DMS79 treated with DMSO at 0.1 percent for 48 hours (cell line): Measurements from ENCODE around the gene DAGLA.

Experiments used
- DNase-seq: peaks from one replicate; lab custom pipeline; 2025; lab: John Stamatoyannopoulos, UW

Gene DAGLA

DNA sequence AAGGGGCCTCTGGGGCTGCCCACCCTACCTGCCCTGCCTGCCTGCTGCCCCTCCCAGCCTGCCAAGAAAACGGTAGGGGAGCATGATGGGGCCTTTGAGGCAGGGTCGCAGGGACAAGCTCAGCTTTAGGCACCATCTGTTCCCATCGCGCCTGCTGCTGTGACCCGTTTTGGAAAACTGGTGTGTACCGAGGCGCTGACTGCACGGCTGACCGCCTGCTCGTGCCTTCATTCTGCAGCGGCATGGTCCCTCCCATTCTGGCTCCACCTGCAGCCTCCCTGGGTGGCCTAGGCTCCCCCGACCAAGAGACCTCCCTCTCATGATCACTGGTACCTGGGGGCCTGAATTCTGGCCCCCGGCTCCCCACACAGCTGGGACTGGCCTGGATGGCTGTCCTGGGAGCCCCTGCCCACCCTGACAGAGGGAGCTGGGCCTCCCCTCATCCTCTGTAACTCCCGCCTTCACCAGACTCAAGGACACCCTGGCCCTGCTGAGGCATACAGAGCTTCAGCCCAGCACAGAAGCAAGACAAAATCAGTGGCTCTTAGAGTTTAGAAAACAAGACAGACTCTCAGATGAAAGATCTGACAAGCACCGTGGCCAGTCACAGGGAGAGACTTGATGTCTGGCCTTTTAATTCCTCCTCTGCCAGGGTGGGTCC, 65.7 kb downstream of the DAGLA start:
- DNase-seq: no peak

DNA sequence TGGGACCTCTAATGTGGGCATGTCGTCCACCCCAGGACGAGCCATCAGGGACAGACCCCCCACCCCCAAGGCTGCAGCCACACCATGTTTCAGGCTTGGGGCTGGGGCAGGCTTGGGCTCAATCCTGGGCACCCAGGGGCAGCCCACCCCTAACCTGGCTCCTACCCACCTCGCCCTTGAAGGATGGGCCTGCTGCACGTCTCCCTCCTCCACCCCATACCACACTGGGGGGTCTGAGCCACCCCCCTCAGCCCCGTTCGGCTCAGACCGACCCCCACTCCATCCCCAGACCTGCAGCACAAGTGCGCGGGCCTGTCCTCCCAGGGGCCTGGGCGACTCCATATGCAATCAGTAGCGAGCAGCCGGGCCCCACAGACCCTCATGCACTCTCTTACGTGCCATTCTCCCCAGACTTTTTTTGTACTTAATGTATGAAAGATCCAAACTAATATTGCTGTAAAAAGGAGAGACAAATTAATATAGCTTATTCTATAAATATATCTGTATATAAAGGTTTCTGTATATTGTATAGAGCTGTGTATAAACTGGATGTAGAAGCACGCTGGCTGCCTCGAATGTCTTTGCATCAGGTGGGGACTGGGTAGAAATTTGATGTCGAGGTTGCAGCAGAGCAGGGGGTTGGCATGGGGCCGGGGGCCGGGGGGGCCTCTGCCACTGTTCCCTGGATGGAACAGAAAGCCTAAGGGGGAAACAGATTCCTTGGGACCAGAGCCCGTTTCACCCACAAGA, 66.4 kb downstream of the DAGLA start:
- DNase-seq: no peak

DNA sequence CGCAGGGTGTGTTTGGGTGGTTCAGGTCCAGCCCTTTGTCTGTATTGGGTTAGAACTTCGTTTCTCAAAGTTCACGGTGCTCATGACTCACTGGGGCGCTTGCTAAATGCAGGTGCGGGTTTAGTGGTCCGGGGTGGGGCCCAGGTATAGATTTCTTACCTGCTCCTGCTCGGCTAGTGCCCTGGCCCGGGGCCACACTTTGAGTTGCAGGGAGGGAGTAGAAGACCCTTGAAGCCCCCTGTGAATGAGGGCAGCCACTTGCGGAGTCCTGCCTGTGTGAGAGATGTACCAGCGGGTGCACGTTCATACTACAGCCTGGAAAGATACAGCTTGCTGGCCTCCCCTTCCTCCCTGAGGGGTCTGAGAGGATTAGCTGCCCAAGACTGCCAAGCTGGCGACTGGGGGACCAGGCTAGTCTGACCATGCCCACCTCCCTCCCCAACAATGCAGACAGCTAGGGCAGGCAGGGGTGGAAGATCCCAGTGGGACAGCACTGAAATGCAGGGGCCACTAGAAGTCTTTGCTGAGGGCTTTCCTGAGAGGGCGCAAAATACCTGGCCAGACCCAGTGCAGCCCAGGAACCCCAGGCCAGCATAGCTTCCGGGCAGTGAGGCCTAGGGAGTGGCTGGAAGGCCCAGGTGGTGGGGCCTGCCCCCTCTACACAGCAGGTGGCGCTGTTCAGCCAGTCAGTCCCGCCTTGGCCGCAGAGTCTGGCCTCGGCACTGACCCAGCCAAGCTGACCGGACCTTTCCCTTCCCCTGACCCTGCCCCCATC, 67.2 kb downstream of the DAGLA start:
- DNase-seq: no peak

DNA sequence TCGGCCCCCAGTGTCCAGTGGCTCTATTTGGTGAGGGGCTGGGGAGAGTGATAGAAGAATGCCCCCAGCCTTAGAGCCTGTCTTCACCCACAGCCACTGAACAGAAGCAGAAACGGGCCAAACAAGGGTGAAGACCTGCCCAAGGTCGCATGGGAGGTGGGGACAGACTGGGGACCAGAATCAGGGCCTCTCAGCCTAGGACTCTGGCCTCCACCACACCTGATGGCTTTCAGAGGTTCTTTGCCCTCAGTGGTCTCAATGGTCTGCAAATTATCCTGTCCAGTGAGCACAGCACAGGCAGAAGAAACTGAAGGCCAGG, 67.7 kb downstream of the DAGLA start:
- no peak for DNase-seq

DNA sequence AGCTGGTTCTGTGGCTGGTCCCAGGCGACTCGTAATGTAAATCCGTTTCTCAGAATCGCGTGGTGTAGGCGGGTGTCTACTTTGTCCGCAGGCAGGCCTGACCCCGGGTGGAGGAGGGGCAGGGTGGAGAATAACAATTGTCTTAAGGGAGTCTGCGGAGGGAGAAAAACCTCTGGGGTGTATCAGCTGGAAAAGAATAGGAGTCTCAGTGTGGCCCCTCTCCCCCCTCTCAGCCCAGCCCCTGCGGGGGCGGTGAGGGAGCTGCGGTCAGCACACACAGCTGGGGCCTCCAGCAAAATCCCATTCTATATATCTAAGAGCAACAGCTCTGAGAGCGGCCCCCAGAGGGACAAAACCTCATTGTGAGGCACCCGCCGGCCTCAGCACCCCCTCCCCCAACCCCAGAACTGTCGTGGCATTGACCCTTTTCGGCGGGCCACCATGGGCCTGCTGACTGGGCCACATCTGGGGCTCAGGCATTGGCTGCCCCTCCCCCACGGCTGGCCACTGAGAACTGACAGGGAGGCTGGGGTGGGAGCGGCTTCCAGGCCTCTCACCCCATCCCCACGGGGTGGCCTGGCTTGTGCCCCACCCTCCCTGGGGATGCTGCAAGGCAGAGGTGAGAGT, 69.5 kb downstream of the DAGLA start:
- DNase-seq: no peak

DNA sequence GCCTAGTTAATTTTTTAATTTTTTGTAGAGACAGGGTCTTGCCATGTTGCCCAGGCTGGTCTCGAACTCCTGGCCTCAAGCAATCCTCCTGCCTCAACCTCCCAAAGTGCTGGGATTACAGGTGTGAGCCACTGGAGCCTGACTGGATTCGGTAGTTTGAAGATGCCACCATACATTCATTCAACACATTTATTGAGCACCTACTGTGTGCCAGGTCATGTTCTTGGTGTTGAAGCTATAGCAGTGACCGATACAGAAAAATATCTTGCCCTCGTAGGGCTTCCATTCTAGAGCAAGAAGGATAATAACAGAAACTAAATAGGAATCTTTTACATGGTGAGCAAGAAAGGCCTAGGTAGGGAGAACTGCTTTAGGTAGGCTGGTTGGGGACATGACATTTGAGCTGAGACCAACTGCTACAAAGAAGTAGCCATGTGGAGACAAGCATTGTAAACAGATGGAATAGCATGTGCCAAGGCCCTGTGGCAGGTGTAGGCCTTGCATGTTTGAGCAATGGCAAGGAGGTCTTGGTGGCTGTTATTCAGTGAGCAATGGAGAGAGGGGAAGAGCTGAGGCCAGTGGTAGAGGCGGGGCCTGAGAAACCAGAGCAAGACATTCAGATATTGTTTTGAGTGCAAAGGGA, 70.6 kb downstream of the DAGLA start:
- DNase-seq: no peak

DNA sequence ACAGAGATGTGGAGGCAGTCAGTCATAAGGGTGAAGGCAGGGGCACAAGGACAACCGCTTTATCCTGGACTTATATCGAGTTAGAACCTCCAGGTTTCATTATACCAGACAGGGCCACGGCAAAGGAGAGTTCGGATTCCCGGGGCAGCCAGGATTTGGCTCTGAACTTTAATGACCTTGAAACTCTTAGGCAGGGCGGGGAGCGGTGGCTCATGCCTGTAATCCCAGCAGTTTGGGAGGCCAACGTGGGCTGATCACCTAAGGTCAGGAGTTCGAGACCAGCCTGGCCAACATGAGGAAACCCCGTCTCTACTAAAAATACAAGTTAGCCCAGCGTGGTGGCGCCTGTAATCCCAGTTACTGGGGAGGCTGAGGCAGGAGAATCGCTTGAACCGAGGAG, 71.2 kb downstream of the DAGLA start:
- no peak for DNase-seq

DNA sequence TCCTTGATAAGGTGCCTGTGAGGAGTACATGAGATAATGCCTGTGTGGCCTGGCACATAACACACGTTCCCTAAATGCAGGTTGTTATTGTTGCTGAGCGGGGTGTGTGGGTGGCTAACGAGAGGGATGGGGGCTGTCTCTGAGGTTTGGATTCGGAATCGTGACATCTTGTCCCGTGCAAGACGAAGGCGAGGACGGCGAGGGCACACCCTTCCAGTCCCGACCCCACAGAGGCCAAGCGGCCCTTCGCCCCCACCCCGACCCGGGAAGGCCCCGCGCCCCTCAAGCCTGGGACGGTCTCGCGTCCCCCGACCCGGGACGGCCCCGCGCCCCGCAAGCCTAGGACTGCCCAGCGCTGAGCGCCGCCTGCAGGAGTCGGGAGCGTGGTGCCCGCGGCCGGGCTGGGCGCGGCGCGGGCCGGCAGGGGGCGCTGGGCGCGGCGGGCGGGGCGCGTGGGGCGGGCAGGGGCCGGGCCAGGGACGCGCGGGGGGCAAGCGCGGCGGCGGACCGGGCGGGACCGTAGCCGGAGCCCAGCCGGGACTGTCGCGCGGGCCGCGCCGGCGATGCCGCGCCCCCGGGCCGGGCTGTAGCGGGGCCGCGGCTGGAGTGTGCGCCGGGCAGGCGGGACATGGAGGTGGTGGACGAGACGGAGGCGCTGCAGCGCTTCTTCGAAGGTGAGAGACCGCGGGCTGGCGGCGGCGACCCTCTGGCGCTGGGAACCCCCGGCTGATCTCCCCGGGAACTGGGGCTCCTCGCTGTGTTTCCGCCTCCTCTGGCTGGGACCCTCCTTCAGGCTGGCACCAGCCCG, 72.1 kb downstream of the DAGLA start, which contains the start of gene MYRF:
MYRF (plus strand) TSS at position 520 of the 808 bp plus-strand sequence; CDS start at position 629, 109 bp downstream.
- peak; percentile 47 for DNase-seq

DNA sequence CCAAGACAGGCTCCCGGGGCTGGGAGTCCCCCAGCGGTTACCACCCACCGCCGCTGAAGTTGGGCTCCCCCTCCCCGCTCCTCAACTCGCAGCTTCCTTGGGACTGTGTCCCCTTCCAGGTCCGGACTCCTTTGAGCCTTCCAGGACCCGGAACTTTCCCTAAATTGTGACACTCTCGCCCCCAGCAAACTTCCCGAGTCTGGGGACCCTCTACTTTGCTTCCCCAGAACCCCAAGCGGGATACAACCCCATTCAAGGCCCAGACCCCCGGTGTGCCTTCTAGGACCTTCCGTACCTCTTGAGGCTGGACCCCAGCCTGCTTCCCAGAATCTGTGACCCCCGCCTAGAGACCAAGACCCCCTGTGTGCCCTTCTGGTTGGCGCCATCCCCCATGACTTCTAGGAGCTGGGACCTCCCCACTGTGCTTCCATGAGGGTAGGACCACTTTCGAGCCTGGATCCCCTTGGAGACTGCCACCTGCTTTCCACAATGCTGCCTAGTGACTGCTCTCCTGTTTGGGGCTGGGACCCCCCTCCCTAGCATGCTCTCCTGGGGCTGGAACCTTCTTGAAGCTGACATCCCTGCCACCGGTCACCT, 72.8 kb downstream of the DAGLA start:
- no peak for DNase-seq

DNA sequence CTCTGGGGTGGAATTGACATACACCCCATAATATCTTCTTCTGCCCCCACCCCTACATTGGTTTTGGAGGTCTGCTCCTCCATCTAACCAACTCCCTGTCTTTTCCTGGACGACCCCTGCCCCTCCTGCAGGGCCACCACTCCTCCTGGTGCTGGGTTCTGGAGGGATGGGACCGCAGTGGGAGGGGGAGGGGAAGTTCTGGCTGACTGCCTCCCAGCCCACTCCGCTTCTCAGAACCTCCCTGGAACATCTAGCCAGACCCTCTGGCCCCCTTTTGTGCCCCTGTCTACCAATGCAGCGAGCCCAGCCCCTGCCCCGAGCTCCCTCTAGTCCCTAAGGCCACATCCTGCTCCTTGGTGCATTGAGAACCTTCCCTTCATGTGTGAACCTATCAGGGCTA, 73.5 kb downstream of the DAGLA start:
- no peak for DNase-seq

DNA sequence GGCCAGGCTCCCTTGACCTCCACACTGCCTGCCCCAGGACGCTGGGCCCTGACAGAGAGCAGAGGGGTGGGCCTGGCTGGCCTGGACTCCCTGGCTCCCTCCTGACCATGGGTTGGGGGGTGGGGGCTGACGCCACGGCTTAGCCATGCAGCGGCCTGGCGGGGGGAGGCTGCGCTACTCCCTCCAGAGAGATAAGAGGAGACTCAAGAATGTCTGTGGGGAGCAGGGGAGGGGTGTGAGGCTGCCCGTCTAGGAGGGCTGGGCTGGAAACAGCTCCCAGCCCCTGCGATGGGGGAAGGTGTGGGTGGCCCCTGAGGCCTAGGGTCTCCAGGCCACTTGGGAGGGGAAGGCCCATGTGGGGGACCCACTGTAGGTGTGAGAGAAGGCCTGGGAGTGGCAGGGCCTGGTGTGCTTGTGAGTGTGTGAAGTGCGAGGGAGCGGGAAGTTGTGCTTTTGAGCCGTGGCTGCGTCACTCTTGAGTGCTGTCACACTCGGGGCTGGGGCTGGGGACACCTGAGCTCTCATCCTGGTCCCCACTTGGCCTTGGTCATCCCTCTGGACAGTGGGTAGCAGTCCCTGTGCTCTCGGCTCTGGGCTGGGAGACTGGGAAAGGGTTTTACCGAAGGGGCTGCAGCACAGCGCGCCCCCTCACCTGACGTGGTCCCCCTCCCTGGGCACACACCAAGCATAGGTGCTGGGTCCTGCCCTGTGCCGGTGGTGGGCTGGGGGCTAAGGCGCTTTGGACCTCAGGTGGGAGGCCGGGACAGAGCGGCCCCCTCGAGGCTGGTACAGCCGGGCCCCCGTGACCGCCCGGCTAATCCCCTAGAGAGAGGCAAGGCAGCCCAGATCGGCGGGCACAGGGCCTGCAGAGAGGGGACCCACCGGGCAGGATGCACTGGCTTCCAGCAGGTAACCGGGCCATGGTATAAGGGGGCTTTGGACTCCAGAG, 74.6 kb downstream of the DAGLA start:
- no peak for DNase-seq

DNA sequence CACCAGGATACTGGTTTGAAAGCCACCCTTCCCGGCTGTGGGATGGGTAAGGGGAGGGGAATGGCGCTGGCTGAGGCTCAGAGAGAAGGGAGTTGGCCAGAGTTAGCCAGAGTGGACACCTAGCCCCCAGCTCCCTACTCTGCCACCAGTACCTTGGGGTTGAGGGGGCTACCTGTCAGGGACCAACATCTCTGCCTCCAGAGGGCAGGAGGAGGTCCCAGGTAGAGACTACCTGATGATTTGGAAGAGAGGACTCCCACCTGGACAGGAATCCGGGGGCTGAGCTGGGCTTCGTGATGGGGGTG, 75.9 kb downstream of the DAGLA start:
- DNase-seq: no peak

DNA sequence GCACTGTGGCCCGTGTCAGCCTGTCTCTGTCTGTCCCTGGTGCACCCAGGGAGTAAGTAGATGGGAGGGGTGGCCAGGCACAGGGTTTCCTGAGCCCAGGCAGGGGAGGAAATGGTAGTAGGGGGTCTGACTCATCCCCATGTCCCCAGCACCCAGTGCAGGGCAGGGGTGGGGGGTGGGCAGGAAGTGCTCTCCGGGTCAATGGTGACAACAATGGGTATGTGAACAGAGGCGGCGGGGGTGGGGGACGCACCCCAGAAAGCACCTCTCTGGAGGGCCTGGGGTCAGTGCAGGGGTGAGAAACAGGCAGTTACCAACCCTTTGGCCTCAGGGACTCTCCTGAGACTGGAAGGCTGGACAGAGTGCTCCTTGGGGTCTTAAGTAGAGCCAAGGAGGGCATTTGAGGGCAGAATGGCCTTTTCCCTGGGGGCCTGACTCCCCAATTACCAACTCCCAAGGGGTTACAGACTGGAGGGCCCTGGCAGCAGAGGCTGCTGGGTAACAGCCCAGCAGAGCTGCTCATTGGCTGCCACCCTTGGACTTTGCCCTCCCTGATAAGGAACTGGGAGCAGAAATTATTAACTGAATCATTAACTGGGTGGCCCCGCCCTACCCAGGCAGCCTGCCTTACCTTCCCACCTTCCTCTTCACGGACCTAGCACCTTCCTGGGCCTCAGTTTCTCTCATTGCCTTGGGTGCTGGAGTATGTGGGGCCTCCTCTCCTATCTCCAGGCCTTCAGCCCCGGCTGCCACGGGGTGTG, 76.4 kb downstream of the DAGLA start:
- no peak for DNase-seq

DNA sequence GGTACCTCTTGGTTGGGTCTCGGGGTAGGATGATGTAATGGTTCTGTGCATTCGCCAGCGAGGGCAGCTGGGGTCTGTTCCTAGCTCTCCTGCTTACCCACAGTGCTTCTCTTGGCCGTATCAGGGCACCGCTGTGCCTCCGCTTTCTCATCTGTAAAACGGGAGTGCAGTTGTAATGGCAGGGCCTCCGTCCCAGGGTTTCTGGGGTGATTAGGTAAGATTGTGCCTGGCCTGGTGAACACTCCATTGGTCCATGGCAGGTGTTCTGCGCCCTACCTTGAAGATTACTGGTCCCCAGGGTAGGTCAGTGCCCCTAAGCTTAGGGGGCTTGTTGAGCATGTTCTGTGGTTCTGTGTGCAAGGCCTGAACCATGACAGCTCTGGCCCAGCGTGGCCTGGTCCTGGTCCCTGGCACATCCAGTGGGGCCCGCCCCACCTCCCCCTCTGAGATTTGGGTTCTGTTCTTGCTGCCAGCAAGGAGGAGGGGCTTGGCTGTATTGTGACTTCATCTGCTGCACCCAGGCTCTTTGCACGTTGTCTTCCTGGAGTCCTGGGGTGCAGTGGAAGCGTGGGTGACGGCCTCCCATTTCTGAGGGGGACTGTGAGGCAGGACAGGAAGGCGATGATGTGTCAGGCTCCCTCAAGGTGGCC, 77.1 kb downstream of the DAGLA start:
- DNase-seq: no peak

DNA sequence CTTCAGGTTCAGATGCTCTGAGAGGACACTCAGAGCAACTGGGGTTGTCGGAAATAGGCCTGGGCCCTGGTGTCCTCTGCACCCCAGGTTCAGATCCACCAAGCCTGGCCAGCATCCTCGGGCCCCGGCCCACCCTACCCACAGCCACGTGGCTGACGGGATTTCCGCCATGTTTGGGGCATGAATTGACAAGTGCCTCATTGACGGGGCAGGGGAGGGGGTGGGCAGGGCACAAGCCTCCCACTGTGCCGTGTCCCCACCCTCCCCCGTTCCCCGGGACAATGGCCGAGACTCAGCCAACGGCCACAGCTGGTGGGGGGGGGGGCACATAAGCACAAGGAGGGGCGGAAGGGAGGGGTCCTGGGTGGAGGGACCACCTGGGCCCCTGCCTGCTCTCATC, 80.8 kb downstream of the DAGLA start:
- DNase-seq: no peak

DNA sequence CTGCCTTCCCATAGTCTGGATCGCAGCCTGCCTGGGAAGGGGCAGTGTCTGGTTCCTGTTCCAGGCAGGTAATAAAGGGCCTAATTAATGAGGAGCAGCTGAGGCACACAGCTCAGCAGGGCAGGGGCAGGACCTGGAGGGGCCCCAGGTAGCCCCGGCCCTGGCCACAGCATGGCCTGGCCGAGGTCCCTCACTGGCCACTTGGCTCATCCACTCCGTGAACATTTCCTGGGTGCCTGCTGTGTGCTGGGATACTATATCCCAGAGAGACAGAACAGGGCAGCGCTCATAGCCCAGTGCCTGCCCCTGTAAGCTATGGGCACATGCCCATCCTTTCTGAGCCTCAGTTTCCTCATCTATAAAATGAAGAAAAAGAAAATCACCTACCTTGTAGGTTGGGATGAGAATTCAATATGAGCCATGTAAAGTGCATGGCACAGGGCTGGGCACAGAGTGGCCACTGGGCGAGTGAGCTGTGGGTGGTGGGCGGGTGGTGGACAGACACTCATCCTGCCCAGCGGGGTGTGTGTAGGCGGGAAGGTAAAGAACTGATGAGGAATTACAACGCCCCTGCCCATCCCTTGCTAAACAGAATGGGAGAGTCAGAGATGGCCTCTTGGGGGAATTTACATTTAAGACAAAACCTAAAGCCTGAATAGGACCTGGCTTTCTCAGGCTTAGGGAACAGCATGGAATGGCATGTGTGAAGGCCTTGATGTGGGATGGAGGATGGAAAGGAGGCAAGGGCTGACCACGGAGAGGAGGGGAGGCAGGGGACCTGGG, 81.4 kb downstream of the DAGLA start:
- no peak for DNase-seq

DNA sequence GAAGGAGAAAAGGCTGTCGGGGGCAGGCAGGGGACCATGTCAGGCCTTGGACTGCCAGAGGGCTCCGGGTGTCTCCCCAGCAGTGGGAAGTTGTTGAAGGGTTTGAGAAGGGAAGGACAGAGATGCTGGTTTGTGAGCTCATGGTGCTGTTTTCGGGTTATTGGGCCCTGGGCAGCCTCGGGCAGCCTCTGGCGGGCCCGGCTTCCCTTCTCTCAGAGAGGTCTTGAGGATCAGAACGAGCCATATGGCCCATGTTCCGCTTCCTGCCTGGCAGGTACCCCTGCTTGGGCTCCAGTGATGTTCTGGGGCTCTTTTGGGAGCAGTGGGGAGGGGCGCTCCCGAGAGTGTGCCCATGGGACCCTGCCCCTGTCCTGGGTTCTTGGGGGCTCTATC, 82.0 kb downstream of the DAGLA start:
- no peak for DNase-seq

DNA sequence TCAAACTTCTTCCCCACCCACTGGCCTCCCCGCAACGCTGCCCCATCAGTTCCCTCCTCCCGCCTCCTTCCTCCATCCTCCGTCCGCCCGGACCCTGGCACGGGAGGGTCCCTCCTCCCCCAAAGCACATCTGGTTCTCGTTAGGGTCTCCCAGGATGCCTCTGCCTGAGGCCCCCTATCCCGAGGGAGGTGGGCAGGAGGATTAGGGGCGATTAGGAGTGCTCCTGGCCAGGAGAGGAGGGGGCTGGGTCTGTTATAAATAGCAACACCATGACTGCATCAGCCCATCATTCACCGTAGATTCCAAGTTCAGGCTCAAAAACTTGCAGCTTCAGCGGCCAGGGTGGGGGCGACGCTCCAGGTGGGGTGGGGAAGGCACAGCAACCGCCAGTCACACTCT, 82.6 kb downstream of the DAGLA start:
- DNase-seq: no peak
